GM06990 (cell line): ENCODE results near the gene RAB4A.

ENCODE experiments used
- DNase-seq: peaks from one replicate; pipeline ENCODE4 v3.0.0-alpha.2; 2011; ENCODE audit not compliant: insufficient read length; ENCODE audit errors: extremely low read depth
- H3K27me3 ChIP-seq: replicated peaks from 2 replicates; pipeline ENCODE4 v1.6.0; 2011; ENCODE audit warnings: low read length; ENCODE audit not compliant: control insufficient read depth, insufficient read depth
- H3K36me3 ChIP-seq: 2 replicates; pipeline ENCODE4 v1.5.1; 2011; ENCODE audit warnings: low read length; ENCODE audit not compliant: control insufficient read depth, insufficient read depth
- H3K4me3 ChIP-seq: replicated peaks from 2 replicates; pipeline ENCODE4 v1.5.1; 2011; ENCODE audit warnings: low read depth, mild to moderate bottlenecking, control low read depth, low read length
- TF ChIP-seq, protein P1 (sequence below): IDR thresholded peaks from 2 replicates; pipeline ENCODE4 v1.5.1; 2011; ENCODE audit warnings: low read length, control low read depth, mild to moderate bottlenecking, inconsistent platforms; ENCODE audit not compliant: insufficient read depth, poor library complexity, severe bottlenecking

Gene RAB4A

GRCh38 chr1:229247871-229248270, 23.0 kb upstream of the RAB4A start:
- H3K27me3 ChIP-seq, result no peaks in the 10 kb centered on the region
- H3K4me3 ChIP-seq, result no peak overlapping the region
- no peaks in the 10 kb centered on the region for H3K36me3 ChIP-seq
- TF ChIP-seq, protein P1, sequence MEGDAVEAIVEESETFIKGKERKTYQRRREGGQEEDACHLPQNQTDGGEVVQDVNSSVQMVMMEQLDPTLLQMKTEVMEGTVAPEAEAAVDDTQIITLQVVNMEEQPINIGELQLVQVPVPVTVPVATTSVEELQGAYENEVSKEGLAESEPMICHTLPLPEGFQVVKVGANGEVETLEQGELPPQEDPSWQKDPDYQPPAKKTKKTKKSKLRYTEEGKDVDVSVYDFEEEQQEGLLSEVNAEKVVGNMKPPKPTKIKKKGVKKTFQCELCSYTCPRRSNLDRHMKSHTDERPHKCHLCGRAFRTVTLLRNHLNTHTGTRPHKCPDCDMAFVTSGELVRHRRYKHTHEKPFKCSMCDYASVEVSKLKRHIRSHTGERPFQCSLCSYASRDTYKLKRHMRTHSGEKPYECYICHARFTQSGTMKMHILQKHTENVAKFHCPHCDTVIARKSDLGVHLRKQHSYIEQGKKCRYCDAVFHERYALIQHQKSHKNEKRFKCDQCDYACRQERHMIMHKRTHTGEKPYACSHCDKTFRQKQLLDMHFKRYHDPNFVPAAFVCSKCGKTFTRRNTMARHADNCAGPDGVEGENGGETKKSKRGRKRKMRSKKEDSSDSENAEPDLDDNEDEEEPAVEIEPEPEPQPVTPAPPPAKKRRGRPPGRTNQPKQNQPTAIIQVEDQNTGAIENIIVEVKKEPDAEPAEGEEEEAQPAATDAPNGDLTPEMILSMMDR, result no peak
- no peak for DNase-seq

- DNase-seq, result no peak
- Histone ChIP-seq H3K4me3 (no peak overlapping the region), H3K27me3 (no peaks in the 10 kb centered on the region), H3K36me3 (no peaks in the 10 kb centered on the region)
- TF ChIP-seq, protein P1, result no peak
These were observed 21.8 kb upstream of the RAB4A start for GRCh38 chr1:229248821-229249817.

DNA sequence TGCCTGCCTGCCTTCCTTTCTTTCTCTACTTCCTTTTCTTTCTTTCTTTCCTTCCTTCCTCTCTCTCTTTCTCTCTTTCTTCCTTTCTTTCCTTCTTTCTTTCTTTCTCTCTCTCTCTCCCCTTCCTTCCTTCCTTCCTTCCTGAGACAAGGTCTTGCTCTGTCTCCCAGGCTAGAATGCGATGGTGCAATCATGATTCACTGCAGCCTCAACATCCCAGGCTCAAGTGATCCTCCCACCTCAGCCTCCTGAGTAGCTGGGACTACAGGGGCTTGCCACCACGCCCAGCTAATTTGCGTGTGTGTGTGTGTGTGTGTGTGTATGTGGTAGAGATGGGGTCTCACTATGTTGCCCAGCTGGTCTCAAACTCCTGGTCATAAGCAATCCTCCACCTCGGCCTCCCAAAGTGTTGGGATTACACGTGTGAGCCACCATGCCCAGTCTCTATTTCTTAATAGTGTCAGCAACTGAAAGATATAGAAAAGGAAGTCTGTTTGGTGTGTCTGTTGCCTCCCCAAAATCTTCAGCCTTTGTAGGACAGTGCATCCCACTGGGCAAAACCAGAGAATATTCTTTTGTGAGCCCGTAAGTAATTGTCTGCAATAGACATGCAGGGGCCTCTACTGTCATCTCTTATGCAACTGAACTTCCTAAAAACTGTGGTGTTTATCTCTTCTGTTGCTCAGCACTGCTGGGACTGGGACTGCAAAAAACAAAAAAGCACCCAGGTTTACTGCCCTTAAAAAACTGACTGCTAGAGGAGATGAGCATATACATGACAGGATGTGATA, 20.9 kb upstream of the RAB4A start:
- no peak for DNase-seq
- TF ChIP-seq, protein P1, result no peak
- Histone ChIP-seq H3K36me3 (no peaks in the 10 kb centered on the region), H3K4me3 (no peak overlapping the region), H3K27me3 (no peaks in the 10 kb centered on the region)

DNA sequence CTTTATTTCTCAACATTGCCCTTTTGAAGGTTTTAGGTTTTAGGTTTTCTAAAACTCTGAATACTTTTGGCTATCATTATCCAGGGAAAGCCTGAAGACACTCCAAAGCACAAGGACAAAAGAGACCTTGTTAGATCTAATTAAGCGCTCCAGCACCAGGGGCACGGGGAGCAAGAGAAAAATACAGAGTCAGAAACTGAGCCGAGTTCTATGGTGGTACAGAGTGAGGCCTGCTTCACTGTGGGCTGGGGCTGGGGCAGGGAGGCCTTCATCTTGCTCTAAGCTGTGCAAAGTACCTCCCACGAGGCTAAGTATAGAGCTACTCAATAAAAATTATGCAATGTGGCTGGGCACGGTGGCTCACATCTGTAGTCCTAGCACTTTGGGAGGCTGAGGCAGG, 19.7 kb upstream of the RAB4A start:
- Histone ChIP-seq H3K4me3 (no peak overlapping the region), H3K27me3 (no peaks in the 10 kb centered on the region), H3K36me3 (no peaks in the 10 kb centered on the region)
- DNase-seq, result no peak
- TF ChIP-seq, protein P1, result no peak

DNA sequence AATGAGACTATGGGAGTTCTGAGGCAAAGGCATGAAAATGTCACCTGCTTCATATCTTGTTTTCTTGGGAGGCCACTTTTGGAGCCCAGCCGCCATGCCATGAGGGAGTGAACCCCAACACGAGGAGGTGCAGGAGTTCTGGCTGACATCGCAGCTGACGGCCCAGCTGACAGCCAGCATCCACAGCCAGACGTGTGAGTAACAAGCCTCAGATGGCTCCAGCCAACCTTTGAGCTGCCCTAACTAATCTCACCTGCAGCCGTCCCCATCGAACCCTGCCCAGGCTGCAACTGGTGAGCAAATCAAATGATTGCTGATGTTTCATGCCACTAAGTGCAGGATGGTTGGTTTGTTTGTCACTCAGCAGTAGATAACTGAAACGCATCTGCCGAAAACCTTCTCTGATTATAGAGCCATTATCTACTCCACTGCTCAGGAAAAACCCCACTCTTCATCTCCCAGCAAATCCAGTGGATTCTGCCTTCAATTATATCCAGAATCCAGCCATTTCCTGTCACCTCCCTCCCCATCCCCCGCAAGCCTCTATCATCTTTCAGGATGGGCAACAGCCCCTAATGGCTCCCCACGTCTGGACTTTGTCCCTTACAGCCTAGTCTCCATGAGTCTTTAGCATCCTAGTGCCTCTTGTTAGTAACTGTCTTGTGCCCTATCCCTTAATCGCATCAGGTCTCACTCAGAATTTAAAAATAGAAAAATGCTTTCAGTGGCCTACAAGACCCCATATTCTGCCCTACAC, 18.5 kb upstream of the RAB4A start:
- no peak for DNase-seq
- H3K36me3 ChIP-seq, result no peaks in the 10 kb centered on the region
- H3K27me3 ChIP-seq, result no peaks in the 10 kb centered on the region
- no peak overlapping the region for H3K4me3 ChIP-seq
- TF ChIP-seq, protein P1, result no peak
